ENCODE results near the gene SLC24A3. TPM values are rescaled to one million over a fixed set of nuclear protein-coding genes. Genes with fewer than 3 reads are reported as not detected.

Gene SLC24A3
- polyA plus RNA-seq, 4 donors: 1.6 to 4.0 (median 3.8) TPM; not detected in 1

- Histone ChIP-seq H3K27me3 (ENCODE audit: control insufficient read depth in 3 of 3, insufficient read depth in 3 of 3, low read length in 3 of 3) (no peaks in the 10 kb centered on the region), H3K27ac (ENCODE audit: low read depth in 1 of 3, low read length in 2 of 3) (no peak overlapping the region), H3K36me3 (ENCODE audit: control insufficient read depth in 3 of 3, insufficient read depth in 2 of 3, low read depth in 1 of 3, low read length in 3 of 3) (no peaks in the 10 kb centered on the region), H3K9me3 (ENCODE audit: control insufficient read depth in 2 of 2, insufficient read depth in 1 of 2, low read depth in 1 of 2, low read length in 1 of 2) (no peaks in the 10 kb centered on the region), H3K4me1 (ENCODE audit: control insufficient read depth in 3 of 3, insufficient read depth in 2 of 3, low read depth in 1 of 3, low read length in 2 of 3) (no peaks in the 10 kb centered on the region), H3K4me3 (ENCODE audit: low read depth in 1 of 3, low read length in 3 of 3) (no peak overlapping the region)
- FAIRE-seq (no peak), DNase-seq (no peak)
Measured at GRCh38 chr20:19483309-19483708, 270.9 kb downstream of the SLC24A3 start.

GRCh38 chr20:19486446-19486845 is 274.0 kb downstream of the SLC24A3 start:
- Histone ChIP-seq H3K27me3 (ENCODE audit: control insufficient read depth in 3 of 3, insufficient read depth in 3 of 3, low read length in 3 of 3) (no peaks in the 10 kb centered on the region), H3K27ac (ENCODE audit: low read depth in 1 of 3, low read length in 2 of 3) (no peak overlapping the region), H3K4me3 (ENCODE audit: low read depth in 1 of 3, low read length in 3 of 3) (no peak overlapping the region), H3K36me3 (ENCODE audit: control insufficient read depth in 3 of 3, insufficient read depth in 2 of 3, low read depth in 1 of 3, low read length in 3 of 3) (no peaks in the 10 kb centered on the region), H3K4me1 (ENCODE audit: control insufficient read depth in 3 of 3, insufficient read depth in 2 of 3, low read depth in 1 of 3, low read length in 2 of 3) (no peaks in the 10 kb centered on the region), H3K9me3 (ENCODE audit: control insufficient read depth in 2 of 2, insufficient read depth in 1 of 2, low read depth in 1 of 2, low read length in 1 of 2) (no peaks in the 10 kb centered on the region)
- no peak for FAIRE-seq
- DNase-seq: no peak
- 72 to 82% (median 81%) methylated on average over 2 of the region's 2 CpGs for WGBS, 3 donors

GRCh38 chr20:19487420-19487819 is 275.0 kb downstream of the SLC24A3 start:
- DNase-seq (no peak), FAIRE-seq (no peak)
- no peaks in the 10 kb centered on the region for H3K27me3 ChIP-seq (ENCODE audit: control insufficient read depth in 3 of 3, insufficient read depth in 3 of 3, low read length in 3 of 3)
- no peaks in the 10 kb centered on the region for H3K4me1 ChIP-seq (ENCODE audit: control insufficient read depth in 3 of 3, insufficient read depth in 2 of 3, low read depth in 1 of 3, low read length in 2 of 3)
- H3K27ac ChIP-seq (ENCODE audit: low read depth in 1 of 3, low read length in 2 of 3): no peak overlapping the region
- H3K36me3 ChIP-seq (ENCODE audit: control insufficient read depth in 3 of 3, insufficient read depth in 2 of 3, low read depth in 1 of 3, low read length in 3 of 3): no peaks in the 10 kb centered on the region
- no peak overlapping the region for H3K4me3 ChIP-seq (ENCODE audit: low read depth in 1 of 3, low read length in 3 of 3)
- H3K9me3 ChIP-seq (ENCODE audit: control insufficient read depth in 2 of 2, insufficient read depth in 1 of 2, low read depth in 1 of 2, low read length in 1 of 2): no peaks in the 10 kb centered on the region
- WGBS, 3 donors: 77 to 94% (median 93%) methylated on average over 1 of the region's 1 CpG

GRCh38 chr20:19491241-19491640 is 278.8 kb downstream of the SLC24A3 start:
- DNase-seq (no peak), FAIRE-seq (no peak)
- no peak overlapping the region for H3K4me3 ChIP-seq (ENCODE audit: low read depth in 1 of 3, low read length in 3 of 3)
- H3K27ac ChIP-seq (ENCODE audit: low read depth in 1 of 3, low read length in 2 of 3): no peak overlapping the region
- H3K9me3 ChIP-seq (ENCODE audit: control insufficient read depth in 2 of 2, insufficient read depth in 1 of 2, low read depth in 1 of 2, low read length in 1 of 2): no peaks in the 10 kb centered on the region
- no peaks in the 10 kb centered on the region for H3K27me3 ChIP-seq (ENCODE audit: control insufficient read depth in 3 of 3, insufficient read depth in 3 of 3, low read length in 3 of 3)
- no peaks in the 10 kb centered on the region for H3K36me3 ChIP-seq (ENCODE audit: control insufficient read depth in 3 of 3, insufficient read depth in 2 of 3, low read depth in 1 of 3, low read length in 3 of 3)
- H3K4me1 ChIP-seq (ENCODE audit: control insufficient read depth in 3 of 3, insufficient read depth in 2 of 3, low read depth in 1 of 3, low read length in 2 of 3): no peaks in the 10 kb centered on the region
- 67 to 81% (median 69%) methylated on average over 4 of the region's 4 CpGs for WGBS, 3 donors

- WGBS, 3 donors: 82 to 88% (median 83%) methylated on average over 3 of the region's 3 CpGs
- no peak overlapping the region for H3K4me3 ChIP-seq (ENCODE audit: low read depth in 1 of 3, low read length in 3 of 3)
- no peaks in the 10 kb centered on the region for H3K27me3 ChIP-seq (ENCODE audit: control insufficient read depth in 3 of 3, insufficient read depth in 3 of 3, low read length in 3 of 3)
- H3K27ac ChIP-seq (ENCODE audit: low read depth in 1 of 3, low read length in 2 of 3): no peak overlapping the region
- FAIRE-seq (no peak), DNase-seq (no peak)
- no peaks in the 10 kb centered on the region for H3K36me3 ChIP-seq (ENCODE audit: control insufficient read depth in 3 of 3, insufficient read depth in 2 of 3, low read depth in 1 of 3, low read length in 3 of 3)
- no peaks in the 10 kb centered on the region for H3K4me1 ChIP-seq (ENCODE audit: control insufficient read depth in 3 of 3, insufficient read depth in 2 of 3, low read depth in 1 of 3, low read length in 2 of 3)
- no peaks in the 10 kb centered on the region for H3K9me3 ChIP-seq (ENCODE audit: control insufficient read depth in 2 of 2, insufficient read depth in 1 of 2, low read depth in 1 of 2, low read length in 1 of 2)
Measured at GRCh38 chr20:19492116-19492515, 279.7 kb downstream of the SLC24A3 start.

GRCh38 chr20:19492687-19493336 is 280.4 kb downstream of the SLC24A3 start:
- FAIRE-seq (no peak), DNase-seq (no peak)
- Histone ChIP-seq H3K9me3 (ENCODE audit: control insufficient read depth in 2 of 2, insufficient read depth in 1 of 2, low read depth in 1 of 2, low read length in 1 of 2) (no peaks in the 10 kb centered on the region), H3K36me3 (ENCODE audit: control insufficient read depth in 3 of 3, insufficient read depth in 2 of 3, low read depth in 1 of 3, low read length in 3 of 3) (no peaks in the 10 kb centered on the region), H3K27ac (ENCODE audit: low read depth in 1 of 3, low read length in 2 of 3) (no peak overlapping the region), H3K4me1 (ENCODE audit: control insufficient read depth in 3 of 3, insufficient read depth in 2 of 3, low read depth in 1 of 3, low read length in 2 of 3) (no peaks in the 10 kb centered on the region), H3K27me3 (ENCODE audit: control insufficient read depth in 3 of 3, insufficient read depth in 3 of 3, low read length in 3 of 3) (no peaks in the 10 kb centered on the region), H3K4me3 (ENCODE audit: low read depth in 1 of 3, low read length in 3 of 3) (no peak overlapping the region)
- 58 to 72% (median 61%) methylated on average over 6 of the region's 6 CpGs for WGBS, 3 donors

GRCh38 chr20:19493794-19494495 is 281.5 kb downstream of the SLC24A3 start:
- H3K27me3 ChIP-seq (ENCODE audit: control insufficient read depth in 3 of 3, insufficient read depth in 3 of 3, low read length in 3 of 3): no peaks in the 10 kb centered on the region
- H3K36me3 ChIP-seq (ENCODE audit: control insufficient read depth in 3 of 3, insufficient read depth in 2 of 3, low read depth in 1 of 3, low read length in 3 of 3): no peaks in the 10 kb centered on the region
- DNase-seq: no peak
- no peak for FAIRE-seq
- no peaks in the 10 kb centered on the region for H3K4me1 ChIP-seq (ENCODE audit: control insufficient read depth in 3 of 3, insufficient read depth in 2 of 3, low read depth in 1 of 3, low read length in 2 of 3)
- H3K4me3 ChIP-seq (ENCODE audit: low read depth in 1 of 3, low read length in 3 of 3): no peak overlapping the region
- no peak overlapping the region for H3K27ac ChIP-seq (ENCODE audit: low read depth in 1 of 3, low read length in 2 of 3)
- H3K9me3 ChIP-seq (ENCODE audit: control insufficient read depth in 2 of 2, insufficient read depth in 1 of 2, low read depth in 1 of 2, low read length in 1 of 2): no peaks in the 10 kb centered on the region
- WGBS, 3 donors: 58 to 70% (median 65%) methylated on average over 7 of the region's 7 CpGs

- FAIRE-seq (no peak), DNase-seq (no peak)
- 75 to 82% (median 80%) methylated on average over 12 of the region's 12 CpGs for WGBS, 3 donors
- no peaks in the 10 kb centered on the region for H3K4me1 ChIP-seq (ENCODE audit: control insufficient read depth in 3 of 3, insufficient read depth in 2 of 3, low read depth in 1 of 3, low read length in 2 of 3)
- H3K27me3 ChIP-seq (ENCODE audit: control insufficient read depth in 3 of 3, insufficient read depth in 3 of 3, low read length in 3 of 3): no peaks in the 10 kb centered on the region
- peak overlapping the region in 1 of 3 donors; percentile 65 for H3K27ac ChIP-seq (ENCODE audit: low read depth in 1 of 3, low read length in 2 of 3)
- no peaks in the 10 kb centered on the region for H3K36me3 ChIP-seq (ENCODE audit: control insufficient read depth in 3 of 3, insufficient read depth in 2 of 3, low read depth in 1 of 3, low read length in 3 of 3)
- H3K9me3 ChIP-seq (ENCODE audit: control insufficient read depth in 2 of 2, insufficient read depth in 1 of 2, low read depth in 1 of 2, low read length in 1 of 2): no peaks in the 10 kb centered on the region
- H3K4me3 ChIP-seq (ENCODE audit: low read depth in 1 of 3, low read length in 3 of 3): no peak overlapping the region
Measured at GRCh38 chr20:19495905-19496703, 283.7 kb downstream of the SLC24A3 start.
